Left renal cortex interstitium (tissue), 4 donors: ENCODE results near the gene THSD4. TPM values are rescaled to one million over a fixed set of nuclear protein-coding genes. Genes with fewer than 3 reads are reported as not detected.

ENCODE experiments used
- DNase-seq, 4 donors: peaks; one replicate each; pipeline ENCODE4 v3.0.0-alpha.2; 2013; ENCODE audit warnings: low read depth in 4 of 4, low spot score in 2 of 4, missing footprints in 1 of 4
- polyA plus RNA-seq, 4 donors: library from polyadenylated mRNA; unstranded; fragments of 120-200 nt; gene quantifications; one replicate each; pipeline ENCODE4 v1.2.1, GENCODE V29; 2013; ENCODE audit not compliant: insufficient read length in 4 of 4

THSD4 gene
- polyA plus RNA-seq, 4 donors, result 30.0 to 48.5 (median 35.9) TPM

DNA sequence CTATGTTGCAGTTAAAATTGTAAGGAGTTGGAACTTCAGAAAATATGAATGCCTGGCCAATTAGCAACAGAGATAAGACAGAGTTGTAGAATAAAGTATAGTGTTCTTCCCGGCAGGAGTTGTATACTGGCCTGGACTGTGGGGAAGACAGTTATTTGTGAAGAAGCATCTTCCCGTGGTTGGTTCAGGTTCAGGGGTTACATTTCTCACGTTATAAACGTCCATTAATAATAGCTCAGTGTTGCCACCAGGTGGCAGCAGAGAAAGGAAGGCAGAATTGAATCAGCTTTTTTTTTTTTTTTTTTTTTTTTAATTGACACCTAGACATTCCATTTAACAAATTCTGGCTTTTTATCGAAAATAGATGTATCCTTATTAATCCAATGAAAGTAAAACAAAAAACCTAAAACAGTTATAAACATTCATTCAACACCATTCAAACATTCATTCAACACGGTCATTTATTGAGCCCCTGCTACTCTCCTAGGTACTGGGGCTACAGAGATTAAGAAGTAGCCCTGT lies 628.7 kb downstream of the THSD4 start:
- peak in 1 of 4 donors; percentile 31 for DNase-seq

DNA sequence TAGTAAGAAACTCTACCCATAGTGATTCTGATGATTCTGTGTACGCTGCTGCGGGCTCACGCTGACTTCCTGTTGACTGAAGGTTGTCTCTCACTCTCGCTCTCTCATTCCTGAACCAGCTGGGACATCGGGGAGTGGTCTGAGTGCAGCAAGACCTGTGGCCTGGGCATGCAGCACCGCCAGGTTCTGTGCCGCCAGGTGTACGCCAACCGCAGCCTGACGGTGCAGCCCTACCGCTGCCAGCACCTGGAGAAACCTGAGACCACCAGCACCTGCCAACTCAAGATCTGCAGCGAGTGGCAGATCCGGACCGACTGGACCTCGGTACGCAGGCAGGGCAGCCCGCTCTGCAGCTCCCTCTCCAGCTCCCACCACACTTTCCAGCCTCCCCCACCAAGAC lies 631.4 kb downstream of the THSD4 start:
- DNase-seq, result no peak

DNA sequence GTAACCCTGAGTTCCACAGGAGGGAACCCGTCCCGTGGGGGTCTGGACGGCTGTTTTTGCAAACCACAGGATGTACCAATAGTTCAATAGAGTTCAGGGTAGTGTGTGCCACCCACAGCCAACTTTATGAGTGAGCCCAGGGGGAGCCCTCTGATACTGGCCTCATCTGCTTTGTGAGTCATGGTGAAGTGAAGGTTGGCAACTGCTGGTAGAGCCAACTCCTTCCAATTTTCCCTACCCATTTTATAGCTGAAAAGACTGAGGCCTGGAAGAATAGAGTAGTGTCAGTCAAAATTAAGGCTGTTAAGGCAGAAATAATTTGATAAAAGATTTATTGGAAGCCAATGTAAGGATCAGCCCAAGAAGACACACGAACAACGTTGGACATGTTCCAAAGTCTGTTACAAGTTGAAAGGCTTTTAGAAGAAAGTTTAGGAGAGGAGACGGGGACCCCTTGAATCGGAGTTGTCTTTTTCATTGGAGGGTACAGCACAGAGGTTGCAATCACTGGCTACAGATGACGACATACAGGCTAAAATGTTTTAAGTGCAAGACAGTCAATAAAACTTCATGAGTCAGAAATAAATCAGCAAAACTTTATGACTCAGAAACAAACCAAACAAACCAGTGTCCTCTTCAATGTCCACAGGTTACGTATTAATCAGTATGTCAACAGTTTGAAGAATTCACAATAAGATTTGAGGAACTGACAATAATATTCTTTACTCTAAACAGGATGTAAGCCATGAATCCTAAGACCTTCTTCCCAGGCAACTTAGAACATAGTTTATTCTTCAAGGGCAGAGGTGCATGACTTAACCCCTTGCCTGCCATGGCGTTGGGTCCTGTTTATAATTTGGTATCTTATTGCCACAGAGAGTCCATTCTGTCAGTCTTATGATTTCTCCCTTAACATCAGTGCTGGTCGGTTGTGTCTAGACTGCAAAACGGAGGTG lies 632.1 kb downstream of the THSD4 start:
- no peak for DNase-seq

DNA sequence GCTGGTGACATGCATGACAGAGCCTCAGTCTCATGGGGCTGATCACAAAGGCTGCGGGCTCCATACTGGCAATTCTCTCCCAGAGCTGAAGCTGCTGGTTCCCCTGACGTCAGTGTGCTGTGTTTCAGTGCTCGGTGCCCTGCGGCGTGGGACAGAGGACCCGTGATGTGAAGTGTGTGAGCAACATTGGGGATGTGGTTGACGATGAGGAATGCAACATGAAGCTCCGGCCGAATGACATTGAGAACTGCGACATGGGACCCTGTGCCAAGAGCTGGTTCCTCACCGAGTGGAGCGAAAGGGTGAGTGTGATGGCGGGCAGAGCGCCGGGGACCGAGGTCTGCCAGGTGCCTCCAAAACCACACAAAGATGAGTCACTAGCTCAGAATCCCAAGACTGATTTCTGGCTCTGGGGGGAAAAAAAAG lies 633.0 kb downstream of the THSD4 start:
- no peak for DNase-seq

DNA sequence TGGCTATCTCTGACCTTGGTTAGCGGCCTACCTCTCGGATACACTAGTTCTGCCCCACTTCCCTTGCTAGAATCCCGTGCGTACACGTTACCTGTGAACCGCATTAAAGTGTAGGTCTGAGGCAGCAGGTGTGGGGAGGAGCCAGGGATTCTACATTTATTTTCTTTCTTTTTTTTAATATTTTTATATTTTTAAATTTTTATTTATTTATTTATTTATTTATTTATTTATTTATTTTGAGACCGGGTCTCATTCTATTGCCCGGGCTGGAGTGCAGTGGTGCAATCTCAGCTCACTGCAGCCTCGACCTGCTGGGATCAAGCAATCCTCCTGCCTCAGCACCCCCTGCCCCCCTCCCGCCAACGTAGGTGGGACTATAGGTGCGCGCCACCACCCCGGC lies 634.2 kb downstream of the THSD4 start:
- DNase-seq, result no peak

DNA sequence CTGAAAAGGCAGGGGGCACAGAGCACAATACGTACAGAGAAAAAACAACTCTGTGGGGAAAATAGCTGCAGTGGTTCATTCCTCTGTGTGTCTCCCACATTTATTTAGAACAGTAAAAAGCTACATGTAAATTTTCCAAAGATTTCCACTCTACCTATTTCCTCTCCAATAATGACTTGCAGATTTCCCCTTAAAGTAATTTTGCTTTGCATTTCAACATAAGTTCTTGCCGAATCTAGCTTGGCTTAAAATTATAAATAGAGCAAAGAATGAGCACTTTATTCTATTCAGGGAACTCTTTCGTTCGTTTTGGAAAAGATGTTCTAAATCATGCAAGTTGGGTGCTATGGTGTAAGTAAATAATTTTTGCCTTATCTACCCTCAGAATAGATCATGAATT lies 636.9 kb downstream of the THSD4 start:
- no peak for DNase-seq

DNA sequence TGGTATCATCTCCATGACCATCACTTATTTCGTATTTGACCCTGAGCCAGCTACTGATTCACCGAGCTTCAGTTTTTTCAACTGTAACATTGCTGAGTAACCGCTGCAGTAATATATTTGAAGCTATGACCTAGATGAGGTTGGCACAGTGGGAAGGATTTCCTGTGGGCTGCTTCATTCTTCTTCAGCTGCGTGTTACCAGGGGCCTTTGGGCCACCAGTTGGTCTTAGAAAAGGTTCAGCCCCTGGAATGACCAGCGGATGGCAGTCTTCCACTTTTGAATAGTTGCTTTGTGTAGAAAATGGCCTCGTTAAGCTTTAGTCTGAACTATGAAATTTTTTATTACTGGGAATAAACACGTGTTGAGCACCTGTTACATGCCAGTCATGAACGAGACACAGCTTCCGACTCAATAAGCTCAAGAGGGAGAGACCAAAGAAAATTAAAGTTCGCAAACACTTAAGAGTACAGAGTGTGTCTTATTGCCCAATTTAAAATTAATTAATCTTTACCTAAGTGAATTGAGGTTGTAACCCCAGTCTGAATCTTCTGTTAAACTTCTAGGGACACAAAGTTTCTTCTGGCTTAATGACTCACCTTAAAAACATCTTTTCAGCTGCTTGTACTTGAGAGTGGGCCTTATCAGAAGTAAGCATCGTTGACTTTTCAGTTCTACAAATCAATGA lies 637.5 kb downstream of the THSD4 start:
- no peak for DNase-seq

DNA sequence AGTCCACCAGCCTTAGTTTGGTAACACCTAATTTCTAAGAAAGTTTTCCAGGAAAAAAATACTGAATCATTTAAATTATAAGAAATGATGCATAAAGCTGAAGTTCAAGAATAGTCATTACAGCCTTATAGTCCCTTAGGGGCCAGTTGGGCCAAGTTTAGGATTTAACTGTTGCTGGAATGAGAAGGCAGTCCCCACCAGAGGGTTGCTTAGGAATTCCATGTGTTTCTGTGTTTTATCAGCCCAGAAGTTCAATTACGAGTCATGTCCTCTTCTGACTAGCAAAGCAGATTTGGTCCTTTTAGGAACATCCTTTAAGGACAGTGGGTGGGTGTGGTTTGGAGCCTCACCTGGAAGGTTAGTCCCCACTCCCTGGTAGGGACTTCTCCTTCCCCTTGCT lies 638.1 kb downstream of the THSD4 start:
- no peak for DNase-seq

DNA sequence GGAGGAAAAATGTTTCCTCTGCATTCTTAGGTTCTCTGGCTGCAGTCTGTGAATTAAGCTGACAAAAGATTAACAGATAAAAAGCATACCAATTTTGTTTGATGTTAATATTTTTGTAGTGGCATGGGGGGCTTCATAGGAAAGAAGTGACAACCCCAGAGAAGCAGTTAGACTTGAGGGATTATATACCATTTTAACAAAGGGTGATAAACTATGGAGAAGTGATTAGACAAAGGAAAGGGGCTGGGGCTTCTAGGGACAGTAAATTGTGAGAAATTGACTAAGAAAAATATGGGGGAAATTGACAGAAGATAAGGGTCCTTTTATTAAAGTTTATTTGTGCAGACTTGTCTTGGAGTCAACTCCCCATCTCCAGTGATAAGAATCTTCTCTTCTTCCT lies 639.4 kb downstream of the THSD4 start:
- no peak for DNase-seq

DNA sequence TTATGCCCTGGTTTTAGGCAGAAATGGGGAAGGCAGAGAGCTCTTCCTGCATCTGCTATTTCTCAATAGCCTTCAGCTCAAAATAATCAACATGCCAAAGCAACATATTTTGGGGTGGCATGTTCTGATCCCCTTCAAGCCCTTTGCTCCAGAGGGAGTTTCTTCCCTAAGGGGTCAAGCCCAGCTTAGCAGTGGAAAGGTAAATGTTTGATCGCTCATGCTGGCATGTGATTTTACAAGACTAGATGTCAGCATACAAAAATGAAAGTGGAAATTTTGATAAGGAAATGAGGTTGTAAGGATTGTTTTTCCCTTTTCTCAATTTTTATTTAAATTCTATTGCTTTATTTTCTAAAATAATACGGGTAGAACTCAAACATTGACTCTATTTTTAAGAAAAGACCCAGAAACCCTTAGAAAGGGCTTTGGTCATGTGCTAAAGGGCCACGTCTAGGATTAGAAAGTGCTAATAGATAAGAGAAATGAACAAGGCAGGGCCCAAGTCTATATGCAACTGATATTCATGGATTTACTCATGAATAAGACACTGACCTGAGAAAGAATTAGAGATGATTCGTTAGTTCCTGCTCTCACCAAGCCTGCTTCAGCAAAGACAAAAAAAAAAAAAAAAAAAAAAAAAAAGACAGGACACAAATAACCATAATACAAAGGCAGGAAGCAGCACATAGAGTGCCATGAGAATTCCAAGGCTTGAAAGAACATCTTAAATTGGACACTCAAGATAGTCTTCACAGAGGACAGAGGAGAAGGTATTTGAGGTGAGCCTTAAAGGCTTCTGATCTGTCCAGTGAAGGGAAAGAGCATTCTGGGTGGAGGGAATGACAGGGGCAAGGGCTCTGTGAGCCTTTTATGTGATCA lies 640.1 kb downstream of the THSD4 start:
- DNase-seq, result no peak

DNA sequence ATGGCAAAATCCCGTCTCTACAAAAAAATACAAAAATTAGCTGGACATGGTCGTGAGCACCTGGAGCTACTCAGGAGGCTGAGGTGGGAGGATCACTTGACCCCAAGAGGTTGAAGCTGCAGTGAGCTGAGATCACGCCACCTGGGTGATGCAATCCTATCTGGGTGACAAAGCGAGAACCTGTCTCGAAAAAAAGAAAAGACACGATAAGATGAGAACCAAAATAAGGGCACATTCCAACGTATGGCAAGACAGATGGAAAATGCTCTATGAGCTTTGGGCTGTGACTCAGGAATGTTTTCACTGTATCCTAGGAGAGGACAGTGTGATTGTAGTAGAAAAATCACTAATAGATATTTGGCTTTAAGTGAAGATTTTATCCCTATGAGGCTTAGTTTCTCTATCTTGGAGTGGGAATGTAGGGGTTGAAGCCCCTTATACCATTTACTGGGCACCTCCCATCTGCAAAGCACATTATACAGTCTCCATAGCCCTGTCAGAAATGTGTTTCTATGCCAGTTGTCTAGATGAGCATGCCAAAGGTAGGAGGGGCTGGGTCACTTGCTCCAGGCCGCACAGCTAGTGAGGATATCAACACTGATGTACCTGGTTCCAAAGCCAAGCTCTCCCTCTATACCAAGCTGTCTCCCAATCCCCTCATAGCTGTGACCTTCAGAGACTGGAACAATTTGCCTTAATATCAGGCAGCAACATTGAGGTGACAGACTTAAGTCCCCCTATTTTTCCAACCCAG lies 641.5 kb downstream of the THSD4 start:
- DNase-seq, result no peak

DNA sequence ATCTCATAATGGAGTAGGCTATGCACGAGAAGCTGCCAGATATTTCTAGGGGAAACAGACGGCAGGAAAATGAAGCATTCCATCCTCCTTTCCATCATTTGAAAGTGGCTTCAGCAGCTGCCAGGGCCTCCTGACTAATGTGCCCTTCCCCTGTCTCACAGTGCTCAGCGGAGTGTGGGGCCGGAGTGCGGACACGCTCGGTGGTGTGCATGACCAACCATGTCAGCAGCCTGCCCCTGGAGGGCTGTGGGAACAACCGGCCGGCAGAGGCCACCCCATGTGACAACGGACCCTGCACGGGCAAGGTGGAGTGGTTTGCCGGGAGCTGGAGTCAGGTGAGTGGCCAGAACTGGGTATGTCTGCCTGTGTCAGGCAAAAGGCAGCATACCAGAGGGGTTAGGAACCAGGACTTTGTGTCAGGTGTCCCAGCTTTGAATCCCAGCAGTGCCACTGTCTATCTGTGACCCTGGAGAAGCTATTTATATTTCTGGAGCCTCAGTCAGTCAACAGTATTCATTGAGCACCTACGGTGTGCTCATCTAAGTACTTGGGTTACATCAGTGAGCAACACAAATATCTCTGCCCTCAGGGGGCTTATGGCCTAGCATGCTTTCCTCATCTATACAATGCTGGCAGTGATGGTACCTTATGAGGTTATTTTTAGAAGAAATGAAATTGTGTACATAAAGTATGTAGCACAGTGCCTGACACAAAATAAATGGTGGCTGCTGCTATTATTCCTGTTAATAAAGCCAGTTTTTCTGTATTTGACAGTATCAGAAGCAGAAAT lies 642.7 kb downstream of the THSD4 start:
- DNase-seq, result no peak

DNA sequence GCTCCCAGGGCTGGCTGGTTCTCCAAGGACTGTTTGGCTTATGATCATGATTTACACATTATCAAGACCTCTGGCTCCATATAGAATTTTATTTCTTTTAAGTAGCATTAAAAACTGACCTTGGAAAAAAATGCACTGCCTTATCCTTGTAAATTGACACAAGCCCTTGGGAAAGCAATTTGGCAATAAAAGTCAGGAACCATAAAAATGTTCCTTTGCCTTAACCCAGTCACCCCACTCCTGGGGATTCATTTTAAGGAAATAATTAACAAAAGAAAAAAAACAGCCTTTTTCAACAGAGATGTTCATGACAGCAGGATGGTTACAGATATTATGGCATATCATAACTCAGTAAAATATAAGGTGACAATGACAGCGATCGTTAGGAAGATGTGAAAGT lies 643.4 kb downstream of the THSD4 start:
- DNase-seq, result no peak

DNA sequence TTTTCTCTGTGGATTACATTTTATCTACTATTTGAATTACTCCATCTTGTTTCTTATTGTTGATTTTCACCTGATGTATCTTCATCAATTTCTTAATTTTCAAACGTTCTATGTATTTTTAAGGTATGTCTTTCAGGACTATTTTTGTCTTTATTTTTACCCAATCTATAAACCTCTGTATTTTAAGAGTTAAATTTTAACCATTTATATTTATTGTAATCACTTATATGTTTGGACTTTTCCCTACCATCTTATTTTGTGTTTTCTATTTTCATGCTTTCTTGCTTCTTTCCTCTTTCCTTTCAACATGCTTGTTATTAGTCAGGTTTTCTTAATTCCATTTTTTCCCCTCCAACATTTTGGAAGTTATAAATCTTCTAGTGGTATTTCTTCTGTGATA lies 645.6 kb downstream of the THSD4 start:
- no peak for DNase-seq

DNA sequence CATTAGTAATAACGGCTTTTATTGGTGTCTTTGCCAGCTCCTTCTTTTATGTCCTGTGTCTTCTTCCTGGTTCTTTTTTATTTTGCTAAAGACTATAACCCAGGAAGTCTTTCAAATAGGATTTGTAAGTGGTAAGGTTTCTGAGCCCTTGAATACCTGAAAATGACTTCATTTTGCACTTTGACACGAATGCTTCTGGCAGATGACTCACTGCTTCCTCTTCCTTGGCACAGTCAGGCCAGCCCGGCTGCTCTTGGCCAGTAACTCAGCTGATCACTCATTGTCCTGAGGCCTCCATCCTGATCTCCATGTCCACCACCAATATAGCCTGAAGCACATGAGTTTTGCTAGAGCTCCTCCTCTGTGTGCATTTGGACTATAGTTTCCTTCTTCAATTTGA lies 646.4 kb downstream of the THSD4 start:
- DNase-seq, result no peak

DNA sequence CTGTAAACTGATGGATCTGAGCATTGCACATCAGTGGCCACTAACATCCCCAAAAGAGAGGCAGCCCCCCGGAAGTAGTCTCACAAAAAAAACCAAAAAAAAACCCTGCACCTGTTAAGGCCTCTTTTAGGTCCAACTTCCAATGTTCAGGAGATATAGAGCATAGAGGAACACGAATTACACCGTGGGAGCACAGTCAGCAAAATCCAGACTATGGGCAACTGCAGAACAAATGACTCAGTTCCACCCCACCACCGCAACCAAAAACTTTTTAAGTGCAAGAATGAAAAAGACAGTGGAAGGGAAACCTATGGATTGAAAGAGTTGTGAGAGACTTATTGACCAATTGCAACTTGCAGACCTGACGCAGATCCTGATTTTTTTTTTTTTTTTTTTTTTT lies 652.9 kb downstream of the THSD4 start:
- DNase-seq, result no peak

DNA sequence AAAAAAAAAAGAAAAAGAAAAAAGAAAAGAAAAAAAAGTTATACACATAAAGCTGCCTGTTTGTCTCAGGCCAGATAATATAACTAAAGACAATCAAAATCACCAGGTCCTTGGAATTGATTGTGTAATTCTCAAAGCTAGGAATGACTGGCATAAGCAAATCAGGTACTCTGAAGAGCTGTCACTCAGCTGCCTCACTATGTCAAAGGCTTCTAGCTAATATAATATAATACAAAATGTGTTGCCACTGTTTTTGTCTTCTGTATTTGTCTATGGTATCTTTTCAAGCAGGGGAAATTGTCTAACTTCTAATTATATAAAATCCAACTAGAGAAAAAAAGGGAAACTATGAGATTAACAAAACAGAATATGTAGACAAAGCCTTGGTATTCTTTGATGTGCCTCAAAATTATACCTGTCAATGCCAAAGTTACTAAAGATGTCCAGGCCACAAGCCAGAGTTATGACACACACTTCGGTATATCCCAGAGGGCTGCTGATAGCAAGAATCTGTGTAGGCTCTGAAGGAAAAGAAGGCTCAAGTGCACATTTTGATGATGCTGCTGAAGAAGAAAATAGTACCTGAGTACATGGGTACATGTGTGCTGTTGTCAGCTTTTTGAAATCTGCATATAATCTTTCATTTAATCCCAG lies 658.1 kb downstream of the THSD4 start:
- no peak for DNase-seq

DNA sequence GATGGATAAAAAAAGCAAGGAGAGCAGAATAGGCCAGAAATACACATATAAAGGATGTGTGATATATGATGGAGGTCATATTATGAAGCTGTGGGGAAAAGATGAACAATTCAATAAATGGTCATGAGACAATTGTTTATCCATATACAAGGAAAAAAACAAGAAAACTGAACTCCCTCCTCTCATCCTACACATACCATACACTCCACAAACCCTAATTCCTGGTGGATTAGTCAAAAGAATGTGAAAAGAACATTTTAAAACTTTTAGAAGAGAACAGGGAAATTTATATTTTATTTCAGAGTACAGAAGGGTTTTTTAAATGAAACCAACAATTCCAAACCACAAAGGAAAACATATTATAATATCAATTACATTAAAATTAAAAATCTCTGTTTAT lies 660.6 kb downstream of the THSD4 start:
- no peak for DNase-seq

DNA sequence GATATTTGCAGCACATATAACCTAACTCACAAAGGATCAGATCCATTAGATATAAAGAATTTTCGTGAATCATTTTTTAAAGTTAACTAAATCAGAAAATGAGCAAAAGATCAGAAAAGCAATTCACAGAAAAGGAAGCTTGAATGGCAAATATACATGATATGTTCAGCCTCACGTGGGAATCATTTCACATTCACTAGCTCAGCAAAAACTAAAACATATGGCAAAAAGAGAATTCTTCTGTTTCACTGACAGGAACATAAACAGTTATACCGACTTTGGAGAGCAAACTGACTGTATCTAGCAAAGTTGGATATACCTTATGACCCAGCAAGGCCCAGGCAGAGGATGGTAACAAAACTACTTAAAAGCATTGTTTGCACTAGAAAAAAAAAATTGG lies 661.0 kb downstream of the THSD4 start:
- no peak for DNase-seq
